ENCODE measurements around the gene IPO11.

The IPO11 gene

DNA sequence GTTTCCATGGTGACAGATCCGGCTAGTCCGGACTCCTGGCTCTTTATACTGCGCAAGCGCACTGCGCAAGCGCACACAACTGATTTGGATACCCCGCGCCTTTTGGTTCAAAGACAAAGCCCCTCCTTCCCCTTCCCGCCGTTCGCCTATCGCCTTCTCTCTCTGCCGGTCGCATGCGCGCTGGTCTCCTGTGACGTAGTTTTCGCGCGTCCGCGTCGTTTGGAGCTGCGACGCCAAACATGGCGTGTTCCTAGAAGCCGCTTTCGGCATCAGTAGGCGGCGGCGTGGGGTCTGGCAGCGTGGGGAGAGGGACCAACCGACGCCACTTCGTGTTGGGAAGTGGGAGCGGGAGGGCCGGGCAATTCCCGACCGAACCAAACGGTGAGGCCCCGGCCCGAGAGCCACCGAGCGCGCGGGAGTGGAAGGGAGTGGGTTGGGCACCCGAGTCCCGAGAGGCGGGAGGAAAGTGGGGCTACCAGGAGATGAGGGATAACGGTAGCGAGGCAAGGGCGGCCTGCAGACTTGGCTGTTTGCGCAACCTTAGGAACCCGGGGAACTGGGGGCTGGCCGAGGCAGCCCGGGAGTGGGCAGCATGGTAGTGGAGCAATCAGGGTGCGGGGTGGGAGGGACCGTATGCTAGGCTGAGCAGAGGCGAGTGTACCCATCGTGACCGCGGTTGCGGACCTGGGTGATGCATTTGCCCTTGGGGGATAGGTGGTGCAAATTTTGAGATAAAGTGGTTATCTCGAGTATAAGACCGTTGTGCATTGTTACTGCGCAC, at the start of gene IPO11:
TSS of gene IPO11 (plus strand) at position 215 of the 781 bp plus-strand sequence. CDS start 24,517 bp downstream, outside the sequence.
- DNase-seq (ENCODE audit: low read depth in 2 of 2): peak; percentile 98

DNA sequence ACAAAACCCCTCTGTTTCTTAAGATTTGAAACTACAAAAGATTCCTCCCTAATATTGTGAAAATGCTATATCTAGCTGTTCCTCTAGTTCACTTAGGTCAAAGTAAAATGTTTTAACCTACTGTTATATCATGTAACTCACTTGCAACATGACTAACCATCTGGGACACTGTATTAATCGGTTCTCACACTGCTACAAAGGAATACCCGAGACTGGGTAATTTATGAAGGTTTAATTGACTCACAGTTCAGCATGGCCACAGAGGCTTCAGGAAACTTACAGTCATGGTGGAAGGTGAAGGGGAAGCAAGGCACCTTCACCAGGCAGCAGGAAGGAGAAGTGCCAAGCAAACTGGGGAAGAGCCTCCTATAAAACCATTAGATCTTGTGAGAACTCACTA, 43.5 kb upstream of the IPO11 start:
- no peak for DNase-seq (ENCODE audit: low read depth in 2 of 2)

DNA sequence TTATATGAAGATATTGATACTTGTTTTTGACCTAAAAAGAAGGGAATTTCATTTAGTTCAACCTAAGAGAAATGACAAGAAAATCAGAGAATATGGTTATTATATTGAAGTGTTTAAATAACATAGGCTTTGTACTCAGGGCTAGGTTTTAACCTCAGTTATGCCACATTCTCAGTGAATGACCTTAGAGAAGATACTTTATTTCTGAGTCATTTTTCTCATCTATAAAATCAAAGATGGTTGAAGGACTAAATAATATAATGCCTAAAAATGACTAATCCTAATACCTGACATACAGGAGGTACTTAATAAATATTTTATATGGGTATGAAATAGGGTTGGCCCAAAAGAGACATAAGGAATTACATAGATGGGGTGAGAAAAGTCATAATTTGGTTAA, 41.2 kb upstream of the IPO11 start:
- DNase-seq (ENCODE audit: low read depth in 2 of 2): no peak

DNA sequence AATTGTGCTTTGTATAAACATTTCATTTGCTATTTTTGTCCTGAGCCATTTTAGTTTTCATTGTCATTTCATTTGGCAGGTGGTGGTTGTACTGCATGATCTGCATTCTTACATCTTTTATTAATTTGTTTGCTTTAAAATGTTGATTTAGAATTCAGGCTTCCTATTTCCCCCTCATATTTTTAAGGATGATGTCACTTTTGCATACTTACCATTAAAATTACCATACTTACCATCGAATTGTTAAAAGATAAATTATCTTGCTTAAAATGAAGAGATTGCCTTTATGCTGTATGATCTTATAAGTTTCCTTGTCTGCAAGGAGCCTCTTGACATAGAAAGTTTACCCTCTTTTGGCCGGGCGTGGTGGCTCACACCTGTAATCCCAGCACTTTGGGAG, 40.0 kb upstream of the IPO11 start:
- no peak for DNase-seq (ENCODE audit: low read depth in 2 of 2)

DNA sequence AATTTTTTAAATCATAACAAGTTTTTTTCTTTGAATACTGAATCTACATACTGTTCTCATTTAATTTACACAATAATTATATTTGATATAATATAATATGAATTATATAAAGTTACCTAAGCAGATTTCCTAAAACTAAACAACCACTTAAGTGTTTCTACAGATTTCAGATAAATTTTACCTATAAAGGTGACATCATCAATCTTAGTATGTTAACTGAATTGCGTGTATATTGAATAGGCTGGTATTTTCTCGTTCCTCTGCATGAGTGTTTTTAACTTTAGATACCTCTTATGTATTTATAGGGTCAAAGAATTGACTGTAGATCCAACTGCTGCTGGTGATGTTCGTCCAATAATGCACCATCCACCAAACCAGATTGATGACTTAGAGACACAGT, 39.2 kb upstream of the IPO11 start:
- no peak for DNase-seq (ENCODE audit: low read depth in 2 of 2)

DNA sequence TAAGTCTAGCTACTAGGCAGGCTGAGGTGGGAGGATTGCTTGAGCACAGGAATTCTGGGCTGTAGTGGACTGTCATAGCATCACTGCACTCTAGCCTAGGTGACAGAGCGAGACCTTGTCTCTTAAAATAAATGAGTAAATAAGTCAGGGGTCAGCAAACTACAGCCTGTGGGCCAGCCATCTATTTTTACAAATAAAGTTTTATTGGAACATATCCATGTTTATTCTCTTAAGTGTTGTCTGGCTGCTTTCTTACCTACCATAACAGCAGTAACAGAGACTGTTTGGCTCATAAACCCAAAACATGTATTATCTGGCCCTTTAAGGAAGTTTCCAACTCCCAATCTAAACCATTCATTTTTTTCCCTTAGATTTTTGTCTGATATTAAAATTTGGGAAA, 38.5 kb upstream of the IPO11 start:
- no peak for DNase-seq (ENCODE audit: low read depth in 2 of 2)

DNA sequence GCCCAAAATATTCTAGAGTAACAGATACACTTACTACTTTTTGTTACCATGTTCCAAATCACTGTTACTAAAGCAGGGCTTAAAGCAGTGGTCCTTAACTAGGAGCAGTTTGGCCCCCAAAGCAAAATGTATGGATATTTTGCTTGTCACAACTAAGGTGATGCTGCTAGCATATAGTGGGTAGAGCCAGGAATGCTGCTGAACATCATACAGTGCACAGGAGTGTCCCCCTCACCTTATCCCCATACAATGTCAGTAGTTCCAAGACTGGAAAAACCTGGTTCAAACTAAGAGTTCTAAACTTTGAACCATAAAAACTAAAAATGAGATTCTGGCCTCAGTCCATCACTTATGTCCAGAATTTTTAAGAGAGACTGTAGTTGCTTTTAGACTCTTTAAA, 36.9 kb upstream of the IPO11 start:
- DNase-seq (ENCODE audit: low read depth in 2 of 2): no peak

DNA sequence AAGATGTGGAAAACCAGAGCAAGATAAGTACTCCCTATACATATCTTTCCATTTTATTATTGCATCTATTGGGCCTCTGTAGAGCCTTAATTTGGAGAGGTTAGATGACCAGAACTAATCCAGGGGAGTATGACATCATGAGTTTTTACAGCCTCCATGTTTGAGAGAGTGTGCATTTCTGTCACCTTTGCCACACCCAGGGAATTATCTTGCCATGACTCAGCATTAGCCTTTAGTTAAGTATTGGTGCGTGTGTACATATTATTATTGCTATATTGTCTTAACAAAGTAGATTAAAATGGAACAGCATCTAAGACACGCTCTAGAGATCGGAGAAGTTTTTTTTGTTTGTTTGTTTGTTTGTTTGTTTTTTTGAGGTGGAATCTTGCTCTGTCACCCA, 36.5 kb upstream of the IPO11 start:
- no peak for DNase-seq (ENCODE audit: low read depth in 2 of 2)

DNA sequence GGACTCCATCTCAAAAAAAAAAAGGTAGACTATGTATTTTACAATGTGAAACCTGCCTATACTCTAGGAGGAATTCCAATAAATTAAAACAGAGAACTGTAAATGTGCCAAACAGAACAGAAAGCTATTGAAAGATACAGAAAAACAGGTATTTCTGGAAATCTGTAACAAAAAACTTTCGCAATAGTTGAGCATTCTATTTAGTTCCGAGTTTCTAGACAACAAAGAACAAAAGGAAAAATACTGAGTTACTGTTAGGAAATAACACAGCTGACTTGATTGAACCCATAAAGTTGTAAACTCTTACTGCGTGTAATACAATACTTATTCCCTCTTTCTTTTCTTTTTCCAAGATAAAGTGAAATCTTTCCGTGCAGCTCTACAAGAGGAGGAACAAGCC, 27.4 kb upstream of the IPO11 start:
- no peak for DNase-seq (ENCODE audit: low read depth in 2 of 2)

DNA sequence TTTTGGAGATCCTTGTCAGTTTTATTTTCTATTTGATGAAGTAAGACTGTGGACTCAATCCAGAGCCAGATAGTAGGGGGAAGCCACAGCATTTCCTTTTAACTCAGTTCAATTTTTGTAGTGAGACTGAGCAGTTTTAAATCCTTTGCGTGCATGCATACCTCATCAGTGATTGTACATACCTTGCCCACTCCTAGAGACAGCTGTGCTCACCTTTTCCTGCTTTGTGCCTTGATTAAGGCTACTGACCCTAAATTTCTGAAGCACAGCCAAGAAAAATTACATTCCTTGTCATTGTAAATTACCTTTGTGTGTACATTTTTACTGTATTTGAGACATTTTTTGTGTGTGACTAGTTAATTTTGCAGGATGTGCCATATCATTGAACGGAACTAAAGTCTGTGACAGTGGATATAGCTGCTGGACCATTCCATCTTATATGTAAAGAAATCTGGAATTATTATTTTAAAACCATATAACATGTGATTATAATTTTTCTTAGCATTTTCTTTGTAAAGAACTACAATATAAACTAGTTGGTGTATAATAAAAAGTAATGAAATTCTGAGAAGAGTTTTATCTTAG, 26.7 kb upstream of the IPO11 start:
- DNase-seq (ENCODE audit: low read depth in 2 of 2): no peak

DNA sequence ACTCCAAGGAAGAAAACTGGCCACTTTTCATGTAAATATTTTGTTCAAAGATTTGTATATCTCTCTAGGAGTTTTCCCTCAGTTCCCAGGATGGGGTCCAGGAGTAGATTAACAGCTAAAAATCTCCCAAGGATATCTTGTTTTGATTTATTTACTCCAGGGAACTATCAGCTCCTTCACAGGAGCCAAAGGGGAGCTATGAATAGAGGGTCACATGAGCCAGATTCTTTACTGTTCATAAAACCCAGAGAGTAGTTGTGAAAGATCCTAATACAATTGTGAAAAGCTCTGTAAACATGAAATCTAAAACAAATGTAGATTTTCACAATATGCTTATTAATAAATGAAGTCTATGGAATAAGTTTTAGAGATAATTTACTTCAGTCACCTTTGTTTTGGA, 25.7 kb upstream of the IPO11 start:
- no peak for DNase-seq (ENCODE audit: low read depth in 2 of 2)

DNA sequence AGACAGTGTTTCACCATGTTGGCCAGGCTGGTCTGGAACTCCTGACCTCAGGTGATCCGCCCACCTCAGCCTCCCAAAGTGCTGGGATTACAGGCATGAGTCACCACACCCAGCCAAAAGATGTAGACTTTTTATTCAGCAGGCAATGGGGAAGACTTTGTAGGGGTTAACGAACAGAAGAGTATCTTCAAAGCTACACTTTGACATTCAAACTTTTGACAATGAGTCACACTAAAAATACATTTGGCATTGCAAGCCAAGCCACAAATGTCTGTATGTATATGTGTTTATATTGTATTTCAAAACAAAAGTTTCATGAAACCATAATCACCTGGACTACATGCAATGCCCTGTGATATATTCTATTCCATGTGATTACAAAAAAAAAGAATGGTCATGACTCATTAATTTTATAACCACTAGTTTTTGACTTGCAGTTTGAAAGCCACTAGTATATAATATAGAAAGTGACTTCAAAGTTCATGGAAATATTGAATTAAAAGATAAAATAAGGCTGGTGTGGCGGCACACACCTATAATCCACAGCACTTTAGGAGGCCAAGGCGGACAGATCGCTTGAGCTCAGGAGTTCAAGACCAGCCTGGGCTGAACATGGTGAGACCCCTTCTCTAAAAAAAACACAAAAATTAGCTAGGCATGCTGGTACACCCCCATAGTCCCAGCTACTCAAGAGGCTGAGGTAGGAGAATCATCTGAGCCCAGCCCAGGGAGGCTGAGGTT, 17.2 kb upstream of the IPO11 start:
- no peak for DNase-seq (ENCODE audit: low read depth in 2 of 2)

DNA sequence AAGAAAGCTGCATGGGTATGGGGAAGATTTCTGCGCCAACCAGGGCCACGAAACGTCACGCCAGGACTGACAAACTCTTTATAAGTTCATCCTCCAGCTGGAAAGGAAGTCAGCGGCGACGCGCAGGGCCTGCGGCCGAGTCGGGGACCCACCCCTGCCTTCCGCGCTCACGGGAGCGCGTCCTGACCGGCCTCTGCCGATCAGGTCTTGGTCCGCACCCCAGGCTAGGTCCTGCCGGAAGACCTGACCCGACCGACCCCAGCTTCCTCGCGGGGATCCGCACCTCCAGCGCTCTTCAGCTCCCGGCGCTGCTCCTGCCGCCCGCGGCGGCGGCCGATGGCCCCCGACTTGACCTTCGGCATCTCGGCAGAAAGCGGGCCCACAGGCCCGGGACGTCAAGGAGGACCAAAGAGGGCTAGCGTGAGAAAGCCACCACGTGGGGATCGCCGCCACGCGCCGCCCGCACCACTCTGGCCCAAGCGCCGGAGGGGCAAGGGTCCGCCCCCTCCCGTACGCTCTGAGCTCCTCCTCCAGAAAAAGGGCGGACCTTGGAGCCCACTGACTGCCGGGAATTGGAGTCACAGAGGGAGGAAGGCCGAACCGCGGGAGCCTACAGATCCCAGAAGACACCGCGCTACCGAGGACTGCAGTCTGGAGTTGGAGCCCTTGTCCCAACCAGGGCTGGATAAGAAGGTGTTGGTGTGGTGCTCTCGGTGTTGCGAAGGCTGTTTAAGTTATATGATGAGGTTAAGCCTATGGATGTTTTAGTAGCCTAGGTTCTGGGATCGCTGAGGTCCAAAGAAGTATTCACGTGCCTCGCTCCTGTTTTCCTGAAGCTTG, 8.9 kb upstream of the IPO11 start, which contains the start of gene DIMT1:
TSS of gene DIMT1 (minus strand) at position 495 of the 840 bp plus-strand sequence. CDS start at position 362, 133 bp downstream.
- peak; percentile 89 to 91 for DNase-seq (ENCODE audit: low read depth in 2 of 2)

DNA sequence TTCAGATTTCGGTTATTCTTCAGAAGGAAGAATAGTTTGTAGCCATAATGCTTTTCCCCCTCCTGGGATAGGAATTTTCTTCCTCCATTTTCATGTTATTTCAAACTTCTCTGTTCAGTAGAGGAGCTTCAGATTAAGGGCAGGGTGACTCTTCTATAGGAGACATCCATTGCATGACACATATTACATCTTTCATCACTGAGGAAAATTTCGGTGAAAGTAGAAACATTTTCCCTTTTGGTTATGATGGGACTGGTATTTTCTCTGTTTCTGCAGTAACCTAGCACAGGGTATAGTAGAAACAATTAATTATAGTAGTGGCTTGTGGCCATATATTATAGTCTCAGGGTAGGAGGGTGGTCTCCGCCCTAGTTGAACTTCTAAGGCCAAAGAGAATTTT, 1.1 kb downstream of the IPO11 start:
- DNase-seq (ENCODE audit: low read depth in 2 of 2): no peak

DNA sequence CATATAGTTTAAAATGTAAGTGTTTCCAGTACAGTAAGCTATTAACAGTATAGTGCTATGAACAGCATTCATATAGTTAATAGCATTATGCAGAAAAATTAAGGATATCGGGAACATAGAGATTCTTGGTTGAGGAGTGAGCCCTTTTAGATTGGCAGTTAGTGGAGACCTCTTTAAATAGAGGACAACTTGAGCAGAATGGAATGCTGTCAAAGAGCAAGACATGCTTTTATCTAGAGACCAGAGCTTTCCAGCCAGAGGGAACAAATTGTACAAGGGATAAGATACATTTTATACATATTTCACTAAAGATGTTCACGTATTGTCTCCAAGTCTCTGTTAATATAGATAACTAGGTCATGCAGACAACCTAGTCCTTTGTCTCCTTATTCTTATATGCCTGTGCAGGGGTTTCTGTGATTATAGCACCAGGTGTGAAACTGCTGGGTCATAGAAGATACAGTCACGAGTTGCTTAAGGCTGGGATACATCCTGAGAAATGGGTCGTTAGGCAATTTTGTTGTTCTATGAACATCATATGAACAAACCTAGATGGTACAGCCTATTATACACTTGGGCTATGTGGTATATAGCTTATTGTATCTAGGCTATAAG, 6.0 kb downstream of the IPO11 start:
- DNase-seq (ENCODE audit: low read depth in 2 of 2): no peak

DNA sequence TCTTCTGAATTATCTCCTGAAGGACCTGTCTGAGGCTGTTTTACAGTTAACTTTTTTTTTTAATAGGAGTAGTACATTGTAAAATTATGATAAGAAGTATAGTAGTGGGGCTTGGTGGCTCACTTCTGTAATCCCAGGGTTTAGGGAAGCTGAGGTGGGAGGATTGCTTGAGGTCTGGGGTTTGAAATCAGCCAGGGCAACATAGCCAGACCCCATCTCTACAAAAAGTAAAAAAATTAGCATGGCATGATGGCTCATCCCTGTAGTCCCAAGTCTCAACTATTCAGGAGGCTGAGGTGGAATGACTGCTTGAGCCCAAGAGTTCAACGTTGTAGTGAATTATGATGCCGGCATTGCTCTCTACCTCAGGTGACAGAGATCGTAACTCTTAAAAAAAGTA, 7.0 kb downstream of the IPO11 start:
- no peak for DNase-seq (ENCODE audit: low read depth in 2 of 2)

DNA sequence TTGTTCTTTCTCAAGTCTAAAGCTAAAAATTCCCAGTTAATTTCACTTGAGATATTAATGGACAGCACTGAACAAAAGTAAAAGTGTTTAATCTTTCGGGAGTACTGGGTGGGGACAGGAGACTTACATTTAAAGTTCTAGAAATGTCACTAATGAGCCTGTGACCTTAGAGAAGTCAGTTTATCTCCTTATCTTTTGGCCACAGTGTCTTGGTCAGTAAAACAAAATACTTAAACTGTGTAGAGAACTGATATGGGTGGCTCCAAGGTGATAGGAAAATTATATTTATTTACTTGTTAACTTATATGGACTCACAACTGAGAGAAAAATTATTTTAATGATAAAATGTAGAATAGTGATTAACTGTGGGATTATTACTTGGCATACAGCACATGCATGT, 8.9 kb downstream of the IPO11 start:
- no peak for DNase-seq (ENCODE audit: low read depth in 2 of 2)

DNA sequence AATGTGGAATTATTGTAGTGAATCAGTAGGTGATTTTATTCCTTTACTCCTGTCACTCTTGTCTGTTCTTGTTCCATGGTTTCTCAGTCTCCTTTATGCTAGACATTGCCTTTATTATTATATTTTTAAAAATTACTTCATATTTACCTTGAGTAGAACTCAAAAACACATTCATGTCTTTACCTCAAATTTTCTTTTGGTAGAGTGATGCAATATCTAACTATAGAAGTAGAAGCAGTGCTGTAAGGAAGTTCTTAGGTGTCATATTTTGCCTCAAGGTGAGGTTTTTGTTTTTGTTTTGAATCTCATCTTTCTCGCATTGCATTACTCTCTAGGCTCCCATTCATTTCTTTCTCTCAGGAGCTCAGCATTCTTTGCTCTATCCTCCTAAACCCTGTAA, 12.2 kb downstream of the IPO11 start:
- no peak for DNase-seq (ENCODE audit: low read depth in 2 of 2)

DNA sequence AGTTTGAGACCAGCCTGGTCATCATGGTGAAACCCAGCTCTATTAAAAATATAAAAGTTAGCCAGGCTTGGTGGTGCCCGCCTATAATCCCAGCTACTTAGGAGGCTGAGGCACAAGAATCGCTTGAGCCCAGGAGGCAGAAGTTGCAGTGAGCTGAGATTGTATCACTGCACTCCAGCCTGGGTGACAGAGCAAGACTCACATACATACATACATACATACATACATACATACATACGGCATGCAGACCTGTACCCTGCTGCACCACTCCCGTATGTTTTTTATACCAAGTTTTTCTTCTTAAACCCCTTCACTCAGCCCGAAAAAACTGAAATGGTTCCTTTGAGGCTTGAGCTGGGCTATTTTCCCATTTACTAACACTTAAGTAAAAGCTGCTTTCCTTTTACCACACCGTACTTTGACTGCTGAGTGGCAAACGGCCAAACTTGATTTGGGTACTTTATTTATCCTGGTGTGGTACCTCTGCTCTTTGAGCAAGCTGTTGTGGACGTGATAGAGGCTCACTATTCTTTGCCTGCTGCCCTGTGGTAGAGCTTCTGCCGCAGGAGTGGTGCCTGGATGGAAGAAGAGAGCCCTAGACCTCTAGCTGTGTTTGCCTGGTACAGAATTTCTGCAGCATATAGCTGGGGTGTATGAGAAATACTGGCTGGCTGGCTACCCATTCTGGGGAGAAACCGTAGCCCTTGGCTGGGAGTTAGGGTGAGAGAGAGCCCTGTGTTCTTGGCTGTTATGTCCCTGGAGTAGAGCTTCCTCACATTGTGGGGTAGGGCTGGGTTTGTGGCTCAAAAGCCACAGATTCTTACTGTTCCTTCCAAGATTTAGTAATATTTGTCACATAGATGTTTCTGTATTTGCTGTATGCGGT, 19.4 kb downstream of the IPO11 start:
- no peak for DNase-seq (ENCODE audit: low read depth in 2 of 2)

DNA sequence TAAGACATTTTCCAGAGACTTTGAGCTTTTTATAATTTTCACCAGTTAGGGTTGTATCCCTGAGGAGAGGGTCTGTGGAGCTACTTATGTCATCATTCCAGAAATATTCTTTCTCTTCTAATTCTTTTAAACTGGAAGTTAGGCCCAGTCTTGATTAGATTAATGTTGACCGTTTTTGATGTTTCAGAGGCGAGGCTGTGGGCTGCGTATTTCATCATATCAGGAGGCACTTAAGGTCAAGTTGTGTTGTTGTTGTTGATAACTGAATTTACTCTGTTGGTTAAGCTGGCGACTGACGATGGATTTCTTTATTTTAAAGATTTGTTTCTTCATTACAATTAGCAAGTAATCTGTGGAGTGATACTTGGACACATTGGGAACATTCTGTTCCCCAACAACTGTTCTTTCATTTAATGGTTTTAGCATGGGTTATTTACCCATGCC, 20.1 kb downstream of the IPO11 start:
- no peak for DNase-seq (ENCODE audit: low read depth in 2 of 2)
